GM19328 (cell line): ENCODE results near the gene CUL3.
"Not testable (repeated sequence)": the region's sequence is repeated elsewhere in the genome, so short reads cannot be mapped to it uniquely, and the experiment has no call there.

Experiments
- ATAC-seq: cut with Tn5 transposase; IDR thresholded peaks from one replicate; pipeline ENCODE4 v1.9.1; 2021; ENCODE audit warnings: mild to moderate bottlenecking, moderate library complexity; ENCODE audit not compliant: unreplicated experiment

CUL3 gene

DNA sequence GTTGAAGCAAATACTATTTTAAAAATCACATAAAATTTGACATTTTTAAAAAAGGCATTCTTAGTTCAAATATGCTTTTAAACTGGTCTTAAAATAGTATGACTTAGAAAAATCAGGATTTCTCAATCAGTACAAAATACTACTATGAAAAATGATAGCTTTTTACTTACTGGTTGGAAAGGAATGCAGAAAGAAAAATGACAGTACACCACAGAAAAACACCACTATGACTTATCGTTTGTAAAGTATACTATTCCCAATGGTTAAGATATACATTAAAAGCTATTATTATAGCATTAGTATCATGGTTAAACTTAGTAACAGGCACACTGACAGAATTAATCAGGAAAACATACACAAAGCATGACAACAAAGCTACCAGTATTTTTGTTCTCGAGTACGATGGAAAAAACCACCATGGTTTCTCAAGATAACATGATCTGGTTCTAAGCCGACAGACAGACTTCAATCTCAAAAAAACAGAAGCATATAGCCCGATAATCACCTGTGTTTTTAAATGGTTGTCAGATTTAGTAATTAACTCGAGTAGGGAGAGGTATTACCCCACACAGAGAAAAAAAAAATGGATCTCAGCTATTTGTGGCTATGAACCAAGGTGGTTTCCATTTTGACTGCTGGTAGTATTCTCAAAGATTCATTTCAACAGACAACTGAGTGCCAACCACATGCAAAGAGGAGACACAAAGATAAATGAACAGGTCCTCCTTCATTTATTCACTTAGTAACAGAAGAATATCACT lies 39.1 kb downstream of the CUL3 start:
- ATAC-seq: no peak

DNA sequence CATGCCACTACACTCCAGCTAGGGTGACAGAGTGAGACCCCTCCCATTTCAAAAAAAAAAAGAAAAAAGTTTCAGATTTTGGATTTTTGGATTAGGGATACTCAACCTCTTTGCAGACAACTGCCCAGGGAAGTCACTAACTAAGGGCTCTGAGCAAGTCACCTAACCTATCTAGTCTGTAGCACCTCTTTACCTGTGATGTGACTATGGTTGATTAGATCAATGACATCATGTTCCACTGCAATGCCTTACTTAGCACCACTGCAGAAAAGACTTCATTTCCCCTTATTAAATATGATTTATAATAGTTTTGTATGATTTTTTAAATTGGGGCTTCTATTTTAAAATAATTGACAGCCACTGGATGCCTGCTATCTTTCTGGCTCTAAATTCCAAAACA lies 41.2 kb downstream of the CUL3 start:
- no peak for ATAC-seq

DNA sequence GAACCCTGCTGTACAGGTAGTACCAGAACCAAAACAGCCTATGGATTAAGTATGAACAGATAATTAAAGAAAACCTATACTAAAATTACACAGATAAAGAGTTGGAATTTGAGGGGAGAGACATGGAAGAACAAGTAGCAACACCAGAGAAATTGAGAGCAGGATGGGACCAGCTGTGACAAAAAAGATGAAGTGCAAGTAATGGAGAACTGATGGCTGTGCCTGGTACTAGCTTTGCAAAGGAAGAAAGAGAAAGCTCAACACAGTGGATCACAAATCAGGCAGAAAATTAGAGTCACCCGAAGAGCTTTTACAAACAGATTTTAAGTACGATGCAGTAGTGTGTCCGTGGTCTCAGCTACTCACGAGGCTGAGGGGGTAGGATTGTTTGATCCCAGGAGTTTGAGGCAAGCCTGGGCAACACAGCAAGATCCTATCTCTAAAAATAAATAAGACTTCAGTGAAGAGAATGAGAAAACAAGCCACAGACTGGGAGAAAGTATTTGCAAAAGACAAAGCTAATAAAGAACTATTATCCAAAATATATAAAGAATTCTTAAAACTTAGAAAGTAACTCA lies 46.5 kb downstream of the CUL3 start:
- ATAC-seq: no peak

DNA sequence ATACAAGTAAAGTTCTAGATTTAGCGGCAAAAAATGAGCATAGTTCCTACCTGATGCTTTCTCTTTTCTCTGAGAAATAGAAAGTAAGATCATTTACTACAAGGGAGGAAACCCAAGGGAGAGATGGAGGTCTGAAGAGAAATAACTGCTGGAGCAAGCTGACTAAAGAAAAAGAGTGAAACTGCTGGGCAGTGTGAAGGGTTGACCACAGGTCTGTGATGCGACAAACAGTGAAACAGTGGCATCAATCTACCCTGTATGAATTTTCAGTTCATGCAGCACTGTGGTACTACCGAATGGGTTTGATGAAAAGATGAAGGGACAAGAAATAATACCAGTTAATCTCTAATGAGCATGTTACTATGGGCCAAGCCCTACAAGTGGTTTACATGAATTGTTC lies 52.2 kb downstream of the CUL3 start:
- no peak for ATAC-seq

DNA sequence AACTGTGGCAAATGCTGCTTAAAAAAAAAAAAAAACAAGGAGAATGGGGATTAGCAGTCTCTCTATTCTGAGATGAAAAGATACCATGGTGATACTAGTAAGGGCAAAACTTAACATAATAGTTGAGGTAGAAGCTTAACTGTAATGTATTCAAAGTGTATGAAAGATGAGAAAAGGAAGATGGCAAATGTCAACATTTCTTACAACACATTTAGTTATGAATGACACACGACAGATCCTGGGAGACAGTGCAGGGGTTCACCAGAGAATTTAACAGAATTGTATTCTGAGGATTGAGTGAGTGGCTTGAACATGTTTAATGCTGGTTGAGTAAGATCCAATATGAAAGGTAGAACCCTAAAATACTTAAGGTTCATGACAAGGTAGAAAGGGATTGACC lies 52.7 kb downstream of the CUL3 start:
- ATAC-seq: no peak

DNA sequence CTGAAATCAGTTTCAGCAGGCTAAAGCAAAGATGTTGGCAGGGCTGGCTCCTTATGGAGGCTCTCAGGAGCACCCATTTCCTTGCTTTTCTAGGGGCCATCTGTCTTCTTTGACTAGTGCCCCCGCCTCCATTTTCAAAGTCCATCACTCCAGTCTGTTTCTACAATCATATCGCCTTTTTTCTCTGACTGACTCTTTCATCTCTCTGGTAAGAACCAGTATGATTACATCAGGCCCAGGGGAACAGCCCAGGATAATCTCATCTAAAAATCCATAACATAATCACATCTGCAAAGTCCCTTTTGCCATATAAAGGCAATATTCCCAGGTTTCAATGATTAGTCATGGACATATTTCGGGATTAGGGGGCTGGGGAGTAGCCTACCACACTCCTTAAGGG lies 57.0 kb downstream of the CUL3 start:
- no peak for ATAC-seq

DNA sequence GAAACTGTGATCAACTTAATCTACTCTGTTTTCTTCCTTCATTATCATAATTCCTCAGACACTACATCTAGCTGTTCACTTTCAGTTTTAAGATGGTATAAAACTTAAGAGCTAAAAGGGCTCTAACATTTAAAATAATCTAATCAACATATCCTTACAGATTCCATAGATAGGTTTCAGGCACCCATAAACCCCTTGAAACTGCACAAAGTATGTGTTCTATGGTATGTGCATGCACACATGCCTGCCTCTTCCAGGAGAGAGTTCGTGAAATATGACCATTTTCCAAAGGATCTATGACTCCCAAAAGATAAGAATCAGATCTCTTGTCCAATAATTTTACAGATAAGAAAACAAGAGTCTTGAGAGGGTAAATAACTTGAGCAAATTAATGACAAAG lies 59.4 kb downstream of the CUL3 start:
- no peak for ATAC-seq

DNA sequence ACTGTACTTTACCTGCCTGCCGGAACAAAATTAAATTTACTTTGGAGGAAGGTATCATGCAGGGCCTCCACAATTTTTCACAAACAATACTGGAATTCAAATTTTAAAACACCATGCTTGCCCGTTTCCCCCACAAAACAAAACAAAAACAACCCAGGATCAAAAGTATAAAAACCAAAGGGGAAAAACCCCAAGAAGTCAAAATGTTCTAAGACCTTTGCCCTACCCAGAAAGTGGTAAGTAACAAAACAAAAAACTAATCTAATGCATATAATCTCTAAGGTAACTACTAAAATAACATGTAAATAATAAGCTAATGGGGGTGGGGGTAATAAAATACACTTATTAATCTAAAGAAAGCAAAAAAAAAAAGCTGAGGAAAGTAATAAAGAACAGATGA lies 60.5 kb downstream of the CUL3 start:
- ATAC-seq: no peak

DNA sequence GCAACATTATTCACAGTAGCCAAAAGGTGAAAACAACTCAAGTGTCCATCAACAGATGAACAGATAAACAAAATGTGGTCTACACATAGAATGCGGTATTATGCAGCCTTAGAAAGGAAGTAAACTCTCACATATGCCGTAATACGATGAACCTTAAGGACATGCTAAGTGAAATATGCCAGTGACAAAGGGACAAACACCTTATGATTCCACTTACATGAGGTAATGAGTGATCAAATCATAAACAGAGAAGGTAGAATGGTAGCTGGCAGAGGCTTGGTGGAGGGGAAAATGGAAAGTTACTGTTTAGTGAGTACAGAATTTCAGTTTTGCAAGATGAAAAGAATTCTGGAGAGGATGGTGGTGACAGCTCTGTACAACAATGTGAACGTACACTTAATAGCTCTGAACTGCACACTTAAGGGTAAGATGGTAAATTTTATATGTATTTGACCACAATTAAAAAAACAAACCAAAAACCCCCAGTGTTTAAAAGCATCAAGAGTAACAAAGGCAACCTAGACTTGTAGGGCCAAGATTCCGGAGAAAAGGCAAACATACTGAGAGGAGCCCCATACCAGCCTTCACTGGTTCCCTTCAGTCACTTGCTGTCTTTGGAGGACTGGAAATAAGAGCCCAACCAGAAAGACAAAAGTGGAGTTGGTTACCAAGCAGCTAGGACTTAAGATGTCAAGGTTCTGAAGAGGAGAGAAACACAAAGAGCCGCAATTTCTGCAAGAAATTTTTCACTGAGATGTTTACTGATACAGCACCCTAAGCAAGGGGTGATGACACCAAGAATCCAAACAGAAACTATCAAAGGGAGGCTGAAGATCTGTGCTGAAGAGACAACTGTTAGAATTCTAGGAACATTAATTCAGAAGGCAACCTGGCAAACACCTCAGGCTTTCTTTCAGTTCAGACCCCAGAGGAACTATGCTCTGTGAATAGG lies 61.3 kb downstream of the CUL3 start:
- no peak for ATAC-seq

DNA sequence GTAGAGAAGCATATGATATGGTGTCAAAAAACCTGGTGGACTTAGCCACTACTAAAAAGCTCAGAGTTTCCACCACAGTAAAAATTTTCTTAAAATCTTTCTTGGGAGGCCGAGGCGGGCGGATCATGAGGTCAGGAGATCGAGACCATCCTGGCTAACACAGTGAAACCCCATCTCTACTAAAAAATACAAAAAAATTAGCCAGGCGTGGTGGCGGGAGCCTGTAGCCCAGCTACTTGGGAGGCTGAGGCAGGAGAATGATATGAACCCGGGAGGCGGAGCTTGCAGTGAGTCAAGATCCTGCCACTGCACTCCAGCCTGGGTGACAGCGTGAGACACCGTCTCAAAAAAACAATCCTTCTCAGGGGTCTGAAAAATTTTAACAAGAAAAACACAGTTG lies 62.7 kb downstream of the CUL3 start:
- ATAC-seq: not testable (repeated sequence)

DNA sequence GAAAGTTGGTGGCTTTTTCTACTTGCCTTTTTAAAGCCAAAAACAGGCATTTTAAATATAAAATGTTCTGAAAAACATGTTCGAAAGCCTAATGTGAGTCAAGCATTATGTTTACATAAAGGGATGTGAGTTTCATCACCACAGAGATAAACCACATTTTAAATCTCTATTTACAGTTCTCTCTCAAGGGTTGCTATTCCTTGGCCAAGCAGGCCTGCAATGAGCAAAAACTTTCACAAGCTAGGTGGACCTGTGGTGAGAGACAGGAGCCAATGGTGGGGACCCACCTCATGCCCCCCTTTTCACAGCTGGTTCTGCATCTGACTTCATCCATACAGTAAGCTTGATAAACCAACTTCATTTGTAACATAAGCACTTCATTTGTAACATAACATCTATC lies 65.1 kb downstream of the CUL3 start:
- ATAC-seq: peak; percentile 54

DNA sequence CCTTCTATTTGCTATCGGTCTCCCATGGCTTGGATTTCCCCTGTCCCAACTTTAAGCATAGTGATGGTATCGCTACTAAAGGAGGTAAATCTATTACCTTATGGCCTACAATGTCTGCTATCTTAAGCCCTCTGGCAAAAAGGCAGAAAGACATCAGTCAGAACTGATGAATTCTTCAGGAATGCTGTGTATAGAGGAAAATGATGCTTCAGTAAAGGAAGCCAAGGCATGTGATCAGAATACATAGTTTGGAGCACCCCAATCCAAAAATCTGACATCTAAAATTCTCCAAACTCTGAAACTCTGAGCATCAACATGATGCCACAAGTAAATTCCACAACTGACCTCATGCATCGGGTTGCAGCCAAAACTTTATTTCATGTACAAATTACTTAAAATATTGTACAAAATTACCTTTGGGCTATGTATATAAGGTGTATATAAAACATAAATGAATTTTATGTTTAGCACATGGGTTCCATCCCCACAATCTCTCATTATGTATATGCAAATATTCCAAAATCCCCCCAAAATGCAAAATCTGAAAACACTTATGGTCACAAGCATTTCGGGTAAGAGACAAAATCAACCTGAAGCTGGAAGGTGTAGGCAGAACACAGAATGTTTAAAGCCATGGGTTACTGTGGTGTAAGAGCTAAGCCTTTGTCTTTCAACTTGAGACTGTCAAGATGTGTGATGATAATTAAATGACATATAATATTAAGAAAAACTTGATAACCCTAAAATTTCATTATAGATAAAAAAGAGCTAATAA lies 66.2 kb downstream of the CUL3 start:
- ATAC-seq: no peak

DNA sequence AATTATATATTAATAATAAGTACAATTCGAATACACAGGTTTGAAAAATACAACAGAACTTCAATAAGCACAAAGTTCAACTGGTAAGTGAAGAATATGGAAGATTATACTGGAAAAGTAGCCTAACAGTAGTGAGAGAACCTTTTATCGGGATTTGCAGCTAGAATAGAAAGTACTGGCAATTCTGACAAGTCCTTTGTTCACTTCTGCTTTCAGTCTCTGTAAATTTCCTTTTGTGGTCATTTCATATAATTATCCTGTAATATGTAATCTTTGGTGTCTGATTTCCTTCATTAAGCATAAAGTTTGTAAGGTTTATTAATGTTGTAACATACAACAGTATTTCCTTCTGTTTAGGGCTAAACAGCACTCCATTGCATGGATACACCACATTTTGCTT lies 67.2 kb downstream of the CUL3 start:
- no peak for ATAC-seq

DNA sequence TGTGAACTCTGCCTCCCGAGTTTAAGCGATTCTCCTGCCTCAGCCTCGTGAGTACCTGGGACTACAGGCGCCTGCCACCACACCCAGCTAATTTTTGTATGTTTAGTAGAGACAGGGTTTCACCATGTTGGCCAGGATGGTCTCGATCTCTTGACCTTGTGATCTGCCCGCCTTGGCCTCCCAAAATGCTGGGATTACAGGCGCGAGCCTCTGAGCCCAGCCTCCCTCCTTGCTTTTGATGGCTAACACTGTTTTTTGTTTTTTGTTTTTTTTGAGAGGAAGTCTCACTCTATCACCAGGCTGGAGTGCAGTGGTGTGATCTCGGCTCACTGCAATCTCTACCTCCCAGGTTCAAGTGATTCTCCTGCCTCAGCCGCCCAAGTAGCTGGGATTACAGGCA lies 68.8 kb downstream of the CUL3 start:
- ATAC-seq: not testable (repeated sequence)

DNA sequence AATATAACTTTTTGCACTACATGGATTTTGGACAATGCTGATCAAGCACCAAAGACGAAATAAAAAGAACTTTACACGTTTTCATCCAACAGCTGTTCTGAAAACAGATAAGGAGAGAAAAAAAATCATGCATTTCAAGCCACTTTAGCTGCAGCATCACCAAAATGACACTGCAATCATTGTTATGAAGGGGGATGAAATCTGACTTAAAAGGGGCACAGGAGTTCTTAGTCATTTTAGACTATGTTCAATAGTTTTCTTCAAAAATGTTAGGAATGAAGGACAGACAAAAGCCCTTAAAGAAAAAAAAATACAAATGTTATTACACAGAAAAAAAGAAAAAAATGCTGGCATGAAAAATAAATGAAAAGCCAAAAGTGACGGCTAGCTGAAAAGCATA lies 71.2 kb downstream of the CUL3 start:
- no peak for ATAC-seq

DNA sequence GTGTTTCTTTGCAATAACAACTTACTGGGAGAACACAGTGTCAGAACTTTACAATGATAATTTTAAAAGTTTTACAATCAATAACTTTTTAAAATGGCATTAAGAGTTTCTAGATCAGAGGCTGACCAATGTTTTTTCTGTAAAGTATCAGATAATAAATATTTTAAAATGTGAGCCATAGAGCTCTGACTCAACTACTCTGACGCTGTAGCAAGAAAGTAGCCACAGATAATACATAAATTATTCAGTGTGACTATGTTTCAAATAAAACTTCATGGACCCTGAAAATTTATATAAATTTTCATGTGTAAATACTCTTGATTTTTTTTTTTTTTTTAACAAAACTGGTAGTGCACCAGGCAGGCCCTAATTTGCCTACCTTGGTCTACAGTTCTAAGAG lies 77.4 kb downstream of the CUL3 start:
- ATAC-seq: no peak

DNA sequence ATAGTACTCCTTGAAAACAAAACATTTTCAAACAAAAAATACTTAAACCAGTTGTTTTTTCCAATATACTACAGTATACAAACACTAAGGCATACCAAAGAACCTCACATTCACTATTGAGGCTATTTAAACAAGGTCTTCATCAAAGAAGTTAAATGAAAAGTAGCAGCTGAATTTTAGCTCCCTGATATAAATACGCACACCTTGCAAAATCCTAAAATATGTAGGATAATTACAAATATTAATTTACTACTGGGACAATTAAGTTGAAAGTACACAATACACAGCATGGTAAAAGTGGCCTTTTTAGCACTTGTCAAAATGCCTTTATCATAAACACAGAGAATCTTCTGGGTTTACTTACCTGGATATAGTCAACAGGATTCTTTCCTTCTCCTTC lies 78.7 kb downstream of the CUL3 start:
- ATAC-seq: no peak

DNA sequence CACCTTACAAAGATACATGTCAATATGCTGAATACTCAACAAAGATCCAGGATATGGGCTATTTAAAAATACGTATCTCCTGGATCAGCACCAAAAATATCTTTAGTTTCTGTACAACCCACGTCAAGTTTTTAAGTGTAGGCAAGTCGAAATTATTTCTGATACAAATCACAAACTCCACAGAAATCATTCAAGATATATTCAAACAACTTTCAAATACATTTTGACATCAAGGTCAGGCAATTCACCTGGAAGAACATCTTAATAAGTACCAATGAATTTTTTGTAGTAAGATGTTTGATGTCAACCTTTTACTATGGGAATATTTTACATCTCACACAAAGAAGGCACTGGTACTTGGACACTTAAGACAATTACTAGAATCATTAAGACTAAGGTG lies 86.2 kb downstream of the CUL3 start:
- no peak for ATAC-seq

DNA sequence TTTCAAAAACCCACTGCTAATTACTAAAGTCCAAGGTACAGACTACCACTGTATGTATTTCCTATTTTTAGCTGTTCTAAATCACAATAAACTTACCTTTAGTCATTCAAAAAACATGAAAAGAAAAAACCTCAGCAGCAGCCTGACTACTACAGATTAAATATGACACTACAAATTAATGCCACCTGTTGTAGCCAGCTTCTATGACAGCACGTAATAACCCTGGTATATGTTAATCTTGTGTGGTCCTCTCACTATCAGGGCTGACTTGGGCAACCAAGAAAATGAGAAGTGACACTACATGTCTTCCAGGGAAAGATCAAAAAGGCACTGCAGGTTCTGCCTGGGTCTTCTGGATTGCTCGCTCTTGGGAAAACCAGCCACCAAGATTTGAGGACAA lies 92.6 kb downstream of the CUL3 start:
- no peak for ATAC-seq

DNA sequence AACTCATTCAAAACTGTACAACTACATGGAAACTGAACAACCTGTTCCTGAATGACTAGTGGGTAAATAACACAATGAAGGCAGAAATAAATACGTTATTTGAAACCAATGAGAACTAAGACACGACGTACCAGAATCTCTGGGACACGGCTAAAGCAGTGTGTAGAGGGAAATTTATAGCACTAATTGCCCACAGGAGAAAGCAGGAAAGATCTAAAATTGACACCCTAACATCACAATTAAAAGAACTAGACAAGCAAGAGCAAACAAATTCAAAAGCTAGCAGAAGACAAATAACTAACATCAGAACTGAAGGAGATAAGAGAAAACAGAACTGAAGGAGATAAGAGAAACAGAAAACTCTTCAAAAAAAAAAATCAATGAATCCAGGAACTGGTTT lies 97.2 kb downstream of the CUL3 start:
- ATAC-seq: not testable (repeated sequence)
